ENCODE measurements around the gene PRKAR1B.
"Not testable (repeated sequence)": the region's sequence is repeated elsewhere in the genome, so short reads cannot be mapped to it uniquely, and the experiment has no call there.

The PRKAR1B gene

DNA sequence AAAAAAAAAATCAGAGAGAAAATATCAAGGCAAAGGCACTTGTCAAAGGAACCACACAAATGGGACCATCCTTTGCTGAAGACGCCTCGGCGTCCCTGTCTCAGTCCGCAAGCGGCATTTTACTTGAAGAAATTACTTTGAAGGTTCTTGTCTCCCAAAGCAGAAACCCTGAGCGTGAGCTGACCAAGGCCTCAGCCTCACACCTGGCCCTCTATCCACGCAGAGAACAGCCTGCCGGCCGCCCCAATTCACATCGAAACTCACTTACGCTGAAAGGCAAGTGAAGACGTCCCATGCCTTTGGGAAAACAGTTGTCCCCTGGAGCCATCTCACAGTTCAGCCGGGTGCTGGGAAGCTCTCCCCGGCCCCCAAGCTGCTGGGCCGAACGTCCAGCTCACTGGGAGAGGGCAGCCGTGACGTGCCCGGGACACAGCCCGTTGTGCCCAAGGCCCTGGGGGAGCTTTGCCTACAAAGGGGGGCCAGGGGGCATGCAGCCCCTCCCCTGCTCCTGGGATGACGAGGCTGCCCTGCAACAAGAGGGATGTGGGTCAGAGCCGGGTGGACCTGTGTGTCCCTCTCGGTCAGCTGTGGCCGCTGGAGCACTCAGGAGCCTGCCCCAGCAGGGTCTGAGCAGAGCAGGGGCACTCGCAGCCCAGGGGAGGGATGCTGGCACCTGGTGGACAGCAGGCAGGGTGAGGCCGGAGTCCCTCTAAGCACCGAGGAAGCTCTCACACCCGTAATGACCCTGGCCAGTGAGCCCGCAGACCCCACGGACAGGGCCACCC lies 157.8 kb downstream of the PRKAR1B start:
- DNase-seq = no peak

DNA sequence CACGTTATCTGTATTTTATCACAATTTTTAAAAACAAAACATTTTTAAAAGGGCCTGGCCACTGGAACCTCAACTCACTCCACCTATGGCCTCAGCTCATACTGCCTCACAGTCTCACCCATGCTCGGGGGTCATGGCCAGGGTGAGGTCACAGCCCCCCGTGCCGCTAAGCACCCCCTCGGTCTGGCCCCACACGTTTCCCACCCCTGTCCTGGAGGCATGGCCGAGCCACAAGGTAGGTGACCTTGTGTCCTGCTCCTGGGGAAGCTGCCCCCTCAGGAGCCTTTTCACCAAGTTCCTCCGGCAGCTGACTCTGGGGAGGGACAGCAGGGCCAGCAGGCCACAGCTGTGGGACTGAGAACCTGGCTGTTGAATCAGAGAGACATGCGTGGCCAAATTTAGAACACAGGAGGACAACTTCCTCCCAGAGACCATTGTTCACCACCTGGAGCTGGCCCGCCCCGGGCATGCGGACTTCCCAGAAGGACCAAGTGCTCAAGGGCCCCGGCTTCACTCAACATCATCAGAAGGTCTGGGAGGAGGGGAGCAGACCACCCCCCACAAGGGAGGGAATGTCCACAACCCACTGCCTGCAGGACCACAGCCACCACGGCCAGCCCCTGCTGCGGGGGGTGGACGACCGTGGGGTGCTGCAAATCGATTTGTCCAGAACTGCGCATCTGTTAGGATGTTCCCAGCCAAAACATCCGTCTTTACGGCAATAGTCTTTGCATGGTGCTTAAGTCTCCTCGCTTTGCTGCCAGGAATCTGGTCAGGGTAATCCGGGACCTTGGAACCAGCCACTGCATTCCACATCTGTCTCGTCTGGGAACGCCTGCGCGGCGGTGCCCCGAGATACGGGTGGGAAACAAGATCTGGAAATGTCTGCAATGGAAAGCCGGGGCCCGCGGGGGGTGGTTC lies 158.8 kb downstream of the PRKAR1B start:
- DNase-seq = no peak

DNA sequence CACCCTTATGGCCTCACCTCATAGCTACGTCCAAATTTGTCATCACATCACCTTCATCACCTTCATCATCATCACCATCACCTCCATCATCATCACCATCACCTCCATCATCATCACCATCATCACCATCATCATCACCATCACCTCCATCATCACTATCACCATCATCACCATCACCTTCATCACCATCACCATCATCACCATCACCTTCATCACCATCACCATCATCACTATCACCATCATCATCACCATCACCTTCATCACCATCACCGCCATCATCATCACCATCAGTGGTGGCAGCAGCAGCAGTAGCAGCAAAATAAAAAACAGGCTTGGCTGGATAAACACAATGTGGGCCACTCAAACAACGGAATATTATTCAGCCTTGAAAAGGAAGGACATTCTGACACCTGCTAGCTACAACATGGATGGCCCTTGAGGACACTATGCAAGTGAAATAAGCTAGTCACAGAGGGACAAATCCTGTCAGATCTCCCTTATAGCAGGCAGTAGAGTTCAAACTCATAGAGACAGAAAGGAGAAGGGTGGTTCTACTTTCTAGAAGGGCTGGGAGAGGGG lies 159.7 kb downstream of the PRKAR1B start:
- DNase-seq = no peak

DNA sequence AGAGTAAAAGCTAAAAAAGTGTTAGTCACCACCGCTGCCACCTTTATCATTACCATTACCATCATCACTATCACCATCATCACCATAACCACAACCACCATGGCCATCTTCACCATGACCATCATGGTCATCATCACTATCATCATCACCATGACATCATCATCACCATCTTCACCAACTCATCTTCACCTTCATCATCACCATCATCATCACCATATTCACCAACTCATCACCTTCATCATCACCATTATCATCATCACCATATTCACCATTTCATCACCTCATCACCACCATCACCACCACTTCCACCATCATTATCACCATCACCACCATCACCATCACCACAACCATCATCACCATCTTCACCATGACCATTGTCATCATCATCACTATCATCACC lies 161.0 kb downstream of the PRKAR1B start:
- no peak for DNase-seq

DNA sequence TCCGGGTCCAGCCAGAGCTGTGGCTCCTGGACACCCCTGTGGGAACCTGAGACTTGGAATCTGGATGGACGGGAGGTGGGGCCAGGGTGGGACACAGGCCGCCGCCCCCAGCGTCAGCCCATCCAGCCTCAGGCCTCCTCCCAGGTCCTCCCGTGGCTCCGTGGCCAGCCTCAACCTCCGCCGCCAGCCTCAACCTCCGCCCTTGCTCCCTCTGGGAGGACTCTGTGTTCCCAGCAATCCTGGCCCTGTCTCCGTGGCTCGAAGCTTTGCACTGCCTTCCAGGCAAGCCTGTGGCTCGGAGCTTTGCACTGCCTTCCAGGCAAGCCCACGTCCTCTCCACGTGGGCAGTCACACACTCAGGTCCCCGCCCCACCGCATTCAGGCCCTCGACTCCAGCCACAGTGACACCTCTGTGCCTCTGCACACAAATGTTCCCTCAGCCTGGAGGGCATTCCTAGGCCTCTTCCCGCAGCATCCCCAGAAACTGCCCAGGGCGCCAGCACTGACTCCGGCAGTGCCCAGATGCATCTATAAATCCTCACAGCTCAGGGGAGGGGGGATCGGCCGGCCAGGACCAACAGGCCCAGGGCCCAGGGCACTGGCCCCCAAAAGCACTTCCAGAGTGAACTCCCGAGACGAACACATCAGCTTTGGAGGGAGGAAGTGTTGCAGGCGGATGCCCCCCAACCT lies 162.8 kb downstream of the PRKAR1B start:
- no peak for DNase-seq

DNA sequence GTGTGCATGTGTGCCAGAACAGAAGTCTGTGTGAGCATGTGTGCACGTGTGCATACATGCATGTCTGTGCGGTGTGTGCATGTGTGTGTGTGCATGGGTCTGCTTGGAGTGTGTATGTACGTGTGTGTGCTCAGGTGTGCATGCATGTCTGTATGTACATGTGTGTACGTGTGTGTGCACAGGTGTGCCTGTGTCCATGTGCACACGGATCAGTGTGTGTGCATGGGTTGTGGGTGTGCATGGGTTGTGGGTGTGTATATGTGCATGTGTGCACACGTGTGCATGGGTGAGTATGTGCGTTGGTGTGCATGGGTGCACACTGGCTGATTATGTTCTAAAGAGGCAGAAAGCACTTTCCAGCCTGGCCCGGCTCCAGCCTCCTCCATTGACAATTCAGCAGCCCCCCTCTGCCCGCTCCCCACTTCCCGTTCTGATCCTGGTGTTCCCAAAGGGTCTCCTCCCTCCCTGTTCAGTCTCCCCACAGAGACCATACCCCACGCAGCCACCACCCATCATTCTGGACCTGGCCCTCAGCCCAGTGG lies 163.4 kb downstream of the PRKAR1B start:
- no peak for DNase-seq

DNA sequence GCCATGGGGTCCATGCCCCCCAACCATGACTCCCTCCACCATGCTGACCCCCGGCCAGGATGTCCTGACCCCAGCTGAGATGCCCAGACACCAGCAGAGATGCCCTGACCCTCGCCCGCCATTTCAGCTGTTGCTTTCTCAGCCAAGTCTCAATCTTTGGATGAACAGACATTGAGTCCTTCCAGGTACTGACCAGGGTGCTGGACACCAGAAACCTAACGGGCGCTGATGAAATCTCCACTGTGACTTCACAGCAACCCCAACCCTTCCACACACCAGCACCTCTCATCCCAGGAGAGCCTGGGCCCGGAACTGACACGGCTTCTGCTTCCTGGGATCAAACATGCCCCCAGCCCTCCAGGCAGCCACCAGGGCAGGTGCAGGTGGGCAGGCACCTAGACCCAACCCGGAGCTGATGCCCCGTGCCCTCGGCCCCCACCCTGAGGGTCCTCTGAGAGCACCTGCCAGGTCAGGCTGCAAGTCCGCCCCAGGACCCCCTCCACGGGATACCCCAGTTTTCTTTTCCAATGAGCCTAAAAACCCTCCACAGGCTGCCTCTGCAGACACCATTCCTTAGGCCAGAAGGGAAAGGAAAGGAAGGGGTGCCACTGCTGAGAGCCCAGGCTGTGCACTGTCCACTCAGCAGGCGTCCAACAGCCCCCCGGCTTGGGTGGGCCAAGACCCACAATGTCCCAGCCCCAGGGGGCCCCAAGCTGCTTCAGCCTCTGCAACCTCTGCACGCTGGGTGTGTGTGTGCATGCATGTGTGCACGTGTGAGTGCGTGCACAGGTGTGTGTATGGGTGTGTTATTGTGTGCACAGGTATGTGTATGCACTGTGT lies 164.1 kb downstream of the PRKAR1B start:
- DNase-seq = no peak

DNA sequence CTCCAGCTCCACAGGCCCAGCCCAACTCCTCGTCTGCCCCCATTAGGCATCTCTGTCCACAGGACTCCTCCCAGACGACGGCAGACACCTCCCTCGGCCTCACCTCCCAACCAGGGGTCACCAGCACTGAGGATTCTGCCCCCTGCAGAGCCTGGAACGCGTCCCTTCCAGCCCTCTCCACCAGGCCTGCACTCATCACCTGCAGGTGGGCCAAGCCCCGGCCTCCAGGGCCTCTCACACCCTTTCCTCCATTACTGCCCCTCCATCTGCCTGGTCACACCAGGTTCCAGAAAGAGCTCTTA lies 164.8 kb downstream of the PRKAR1B start:
- no peak for DNase-seq

DNA sequence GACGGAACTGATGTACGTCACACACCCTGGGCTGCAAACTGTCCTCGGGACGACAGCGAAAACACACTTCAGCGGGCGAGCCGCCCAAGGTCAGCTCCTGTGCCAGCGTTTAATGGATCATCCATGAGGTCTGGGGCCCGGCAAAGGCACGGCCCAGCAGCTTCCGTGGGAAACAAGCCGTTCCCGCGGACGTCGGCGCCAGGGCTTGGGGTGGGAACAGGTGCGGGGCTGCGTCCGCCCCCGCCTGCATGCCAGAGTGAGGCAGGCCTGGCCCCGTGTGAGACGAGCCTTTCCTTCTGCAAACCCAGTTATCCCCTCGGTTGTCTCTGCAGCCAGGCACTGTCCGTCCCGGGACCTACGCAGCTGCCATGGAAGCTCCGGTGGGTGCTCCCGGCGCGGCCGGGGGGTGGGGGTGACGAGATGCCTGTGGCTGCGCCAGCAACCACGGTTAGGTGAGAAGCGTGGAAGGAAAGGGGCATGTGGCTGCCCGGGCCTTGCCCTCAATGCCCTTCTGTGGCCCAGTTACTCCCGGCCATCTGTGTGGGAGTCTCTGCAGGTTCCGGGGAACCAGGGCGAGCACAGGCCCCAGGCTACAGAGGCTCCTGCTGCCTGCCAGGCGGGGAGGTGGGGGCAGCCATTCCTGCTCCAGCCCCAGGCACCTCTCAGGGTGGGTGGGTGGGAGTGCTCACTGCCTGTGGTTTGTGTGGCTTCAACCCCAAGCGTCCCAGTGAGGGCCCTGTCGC lies 165.3 kb downstream of the PRKAR1B start:
- DNase-seq = no peak

DNA sequence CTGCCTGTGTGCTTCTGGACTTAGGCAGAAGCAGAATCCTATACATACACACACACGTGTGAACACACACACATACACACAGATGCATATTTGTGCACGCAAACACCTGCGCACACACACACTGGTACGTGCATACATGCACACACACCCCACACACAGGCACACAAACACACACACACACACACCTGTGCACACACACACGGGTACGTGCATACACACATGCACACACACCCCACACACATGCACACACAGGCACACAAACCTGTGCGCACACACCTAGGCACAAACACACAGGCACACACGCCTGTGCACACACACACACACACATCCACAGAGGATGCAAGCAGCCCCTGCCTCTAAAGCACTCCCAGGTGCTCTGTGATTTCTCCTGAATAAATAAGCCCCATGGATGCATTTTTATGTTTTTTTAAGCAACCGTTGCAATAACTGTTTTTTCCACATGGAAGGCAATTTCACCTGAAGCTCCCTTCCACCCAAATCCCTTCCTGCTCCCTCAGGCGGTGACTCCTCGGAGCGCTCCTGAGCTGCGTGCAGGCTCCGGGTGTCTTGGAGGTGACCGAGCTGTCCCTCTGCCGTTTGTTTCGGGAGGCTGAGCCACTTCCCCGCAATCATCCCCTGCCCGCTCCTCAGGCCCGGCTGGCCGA lies 166.0 kb downstream of the PRKAR1B start:
- DNase-seq = no peak

DNA sequence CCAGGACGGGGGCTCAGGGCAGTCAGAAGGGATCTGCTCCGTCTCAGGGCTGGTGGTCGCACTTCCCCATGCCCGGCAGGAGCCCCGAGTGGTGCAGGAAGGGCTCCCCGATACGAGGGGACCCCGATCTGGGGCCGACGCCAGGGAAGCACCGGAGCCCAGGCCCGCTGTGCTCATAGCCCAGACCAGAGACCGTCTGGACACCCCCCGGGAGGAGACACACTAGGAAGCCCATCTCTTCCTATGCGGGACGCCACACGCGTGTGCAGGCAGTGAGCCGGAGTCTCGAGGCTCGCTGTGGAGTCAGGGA lies 167.7 kb downstream of the PRKAR1B start:
- no peak for DNase-seq

DNA sequence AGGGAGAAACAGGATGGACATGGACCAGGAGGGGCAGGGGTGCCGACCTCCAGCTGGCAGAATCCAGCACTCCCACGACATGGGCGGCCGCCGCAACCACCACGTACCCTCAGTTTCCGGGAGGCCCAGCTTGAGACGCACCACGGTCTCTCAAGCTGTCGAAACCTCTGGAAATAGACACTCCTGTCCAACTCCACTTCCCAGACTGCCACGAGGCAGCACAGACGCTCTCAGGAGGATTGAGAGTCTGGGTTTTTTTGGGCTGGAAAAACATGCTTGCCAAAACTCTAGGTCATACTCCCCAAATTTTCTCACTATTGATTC lies 169.6 kb downstream of the PRKAR1B start:
- DNase-seq = no peak

DNA sequence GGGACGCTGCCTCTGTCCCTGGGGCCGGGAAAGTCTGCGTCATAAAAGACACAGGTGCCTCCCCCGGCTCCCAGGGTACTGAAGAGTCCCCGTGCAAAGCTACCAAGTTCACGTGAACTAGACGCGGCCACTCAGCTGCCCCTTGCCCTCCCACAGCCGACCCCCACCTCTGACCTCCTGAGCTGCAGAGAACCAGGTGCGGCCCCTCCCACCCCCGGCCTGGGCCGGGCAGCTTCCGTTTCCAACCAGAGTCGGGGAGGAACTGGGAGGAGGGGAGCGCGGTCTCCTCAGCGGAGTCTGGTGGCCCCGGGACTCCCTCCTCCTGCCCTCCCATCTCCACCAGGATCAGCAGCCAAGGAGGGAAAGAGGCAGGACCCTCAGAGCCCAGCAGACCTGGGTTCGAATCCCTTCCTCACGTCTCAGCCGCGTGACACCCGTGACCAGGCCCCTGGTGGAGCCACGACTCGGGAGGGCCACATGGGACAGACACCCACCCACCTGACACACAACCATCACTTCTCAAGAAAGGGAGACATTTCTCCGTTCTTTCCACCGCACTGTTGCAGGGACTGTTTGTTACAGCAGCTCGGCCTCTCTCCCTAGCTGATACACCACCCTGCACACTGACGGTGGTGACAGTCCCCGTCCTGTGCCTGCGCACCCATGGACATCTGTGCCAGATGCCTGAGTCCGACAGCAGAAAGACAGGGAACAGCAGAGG lies 170.1 kb downstream of the PRKAR1B start:
- DNase-seq = no peak

DNA sequence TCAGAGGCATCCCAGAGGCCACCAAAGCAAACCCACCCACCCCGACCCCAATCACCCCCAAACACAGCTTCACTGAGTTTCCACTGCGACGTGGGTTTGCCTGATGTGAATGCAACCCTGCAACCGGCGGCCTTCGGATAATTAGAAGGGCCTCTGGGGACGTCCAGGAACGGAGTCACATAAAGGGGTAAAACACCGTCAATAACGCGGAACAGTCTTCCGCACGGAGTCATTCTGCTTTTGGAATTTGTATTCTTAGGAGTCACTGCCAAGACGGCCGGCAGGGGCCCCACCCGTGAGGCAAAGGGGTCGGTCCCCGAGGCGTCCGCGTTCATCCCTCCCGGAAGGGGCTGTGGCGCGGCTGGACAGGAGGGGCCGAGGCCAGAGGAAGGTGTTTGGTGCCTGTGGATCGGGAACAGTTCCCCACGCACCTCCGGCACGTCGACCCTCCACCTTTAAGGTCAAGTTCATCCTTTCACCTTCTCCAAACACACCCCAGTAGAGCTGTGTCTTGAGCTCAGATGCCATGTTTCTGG lies 170.7 kb downstream of the PRKAR1B start:
- no peak for DNase-seq

DNA sequence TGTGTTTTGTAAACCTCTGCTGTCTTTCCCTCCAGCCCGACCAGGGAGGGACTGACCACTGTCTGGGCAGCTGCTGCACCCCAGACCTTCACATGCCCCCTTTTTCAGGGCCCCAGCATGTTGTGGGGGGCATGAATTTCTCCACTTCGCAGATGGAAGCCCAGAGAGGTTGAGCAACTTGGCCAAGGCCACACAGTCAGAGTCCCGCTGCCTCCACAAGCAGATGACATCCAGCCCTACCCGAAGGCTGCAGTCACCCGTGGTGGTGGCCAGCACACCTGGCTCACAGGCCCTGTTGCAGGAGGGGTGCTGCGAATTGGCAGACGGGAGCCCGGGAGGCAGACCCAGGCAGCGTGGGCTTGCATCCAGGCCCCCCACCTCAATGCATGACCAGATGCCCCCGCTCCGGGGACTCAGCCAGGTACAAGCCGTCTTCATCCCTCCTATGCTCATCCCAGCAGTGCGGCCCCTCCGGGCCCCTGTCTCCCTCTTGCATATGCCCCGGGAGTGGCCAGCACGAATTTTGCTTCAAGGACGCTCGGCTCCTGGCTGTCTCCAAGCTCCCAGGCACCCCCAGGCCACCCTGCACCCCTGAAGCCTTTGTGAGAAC lies 171.4 kb downstream of the PRKAR1B start:
- no peak for DNase-seq

DNA sequence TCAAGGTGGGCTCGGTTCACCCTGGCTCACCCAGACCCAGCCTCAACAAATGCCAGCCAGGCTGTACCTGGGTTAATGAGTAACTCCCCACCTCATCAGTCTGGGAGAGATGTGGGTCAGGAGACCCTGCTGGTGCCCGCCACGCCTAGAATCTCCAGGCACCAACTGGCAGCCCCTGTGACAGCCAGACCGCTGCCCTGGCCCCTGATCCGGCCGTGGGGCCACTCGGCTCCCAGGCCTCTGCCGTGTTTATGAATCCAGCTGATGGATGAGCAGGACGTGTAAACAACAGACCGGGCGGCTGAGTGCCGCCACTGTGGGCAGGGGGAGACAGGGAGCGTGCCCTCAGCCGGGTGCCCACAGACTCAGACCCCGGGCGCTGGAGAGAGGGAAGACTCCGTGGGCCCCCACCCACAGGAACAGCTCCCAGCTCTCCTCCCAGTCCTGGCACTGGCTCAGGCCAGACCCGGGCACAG lies 173.4 kb downstream of the PRKAR1B start:
- DNase-seq = no peak

DNA sequence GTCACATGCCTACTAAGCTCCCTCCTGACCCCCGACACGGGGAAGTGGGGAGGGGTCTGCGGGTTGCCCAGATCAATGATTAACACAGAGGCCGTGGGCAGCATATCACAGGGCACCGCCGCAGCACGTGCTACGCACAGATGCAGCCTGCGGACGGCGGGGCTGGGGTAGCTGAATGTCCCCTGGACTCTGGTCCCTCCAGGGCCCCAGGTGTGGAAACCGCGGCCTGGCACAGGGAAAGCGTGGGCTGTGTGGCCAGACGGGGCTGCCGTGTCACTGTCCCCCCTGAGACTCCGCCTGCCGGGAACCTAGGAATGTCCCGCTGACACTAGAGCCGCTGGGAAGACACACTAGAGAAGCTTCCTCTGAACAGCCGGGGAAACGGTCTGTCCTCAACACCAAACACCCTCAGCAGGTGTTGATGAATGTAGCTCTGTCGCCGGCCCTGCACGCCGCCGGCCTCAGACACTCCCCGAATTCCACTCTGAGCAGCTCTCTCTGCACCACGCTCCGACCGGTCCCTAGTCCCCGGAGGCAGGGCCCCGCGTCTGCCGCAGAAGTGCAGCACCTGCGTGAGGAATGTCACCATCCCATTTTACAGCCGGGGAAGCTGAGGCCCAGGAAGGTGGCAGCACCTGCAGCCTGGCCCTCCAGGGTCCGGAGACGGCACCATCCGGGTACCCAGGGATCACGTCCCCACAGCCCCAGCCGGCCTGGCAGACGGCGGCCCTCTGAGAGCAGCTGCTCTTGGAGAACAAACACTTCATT lies 174.0 kb downstream of the PRKAR1B start:
- DNase-seq = no peak

DNA sequence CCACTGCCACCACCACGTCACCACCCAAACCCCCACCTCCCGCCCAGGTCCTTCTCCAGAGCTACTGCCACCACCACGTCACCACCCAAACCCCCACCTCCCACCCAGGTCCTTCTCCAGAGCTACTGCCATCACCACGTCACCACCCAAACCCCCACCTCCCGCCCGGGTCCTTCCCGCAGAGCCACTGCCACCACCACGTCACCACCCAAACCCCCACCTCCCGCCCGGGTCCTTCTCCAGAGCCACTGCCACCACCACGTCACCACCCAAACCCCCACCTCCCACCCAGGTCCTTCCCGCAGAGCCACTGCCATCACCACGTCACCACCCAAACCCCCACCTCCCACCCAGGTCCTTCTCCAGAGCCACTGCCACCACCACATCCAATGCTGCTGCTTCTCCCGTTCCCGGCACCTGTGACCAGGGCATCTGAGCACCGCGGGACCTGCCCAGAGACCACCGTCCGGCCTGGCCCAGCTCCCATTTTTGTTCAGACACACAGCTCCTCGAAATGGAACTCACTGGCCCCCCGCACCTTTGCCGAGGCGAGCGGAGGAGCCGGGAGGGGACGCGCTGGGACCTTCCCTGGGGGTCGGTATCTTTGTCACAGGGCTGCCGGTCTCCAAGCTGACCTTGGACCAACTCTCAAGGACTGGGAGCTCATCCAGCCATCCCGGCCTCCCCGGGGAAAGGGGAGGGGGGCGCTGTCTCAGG lies 174.8 kb downstream of the PRKAR1B start:
- not testable (repeated sequence) for DNase-seq

Data from activated CD4-positive, alpha-beta T cell treated with anti-CD3 and anti-CD28 coated beads, Interleukin-10, Interleukin-2, amounts not matched to agents 100 ng/mL and 50 ng/mL, durations not matched to agents 16 hours and 8 hours (primary cell).